ENCODE measurements around the gene ZNF268. TPM values are rescaled to one million over a fixed set of nuclear protein-coding genes. Genes with fewer than 3 reads are reported as not detected.

The ZNF268 gene
- total RNA-seq, 2 donors from 2014 or later: 26.4 to 39.5 TPM

- peaks cover 96% of the 10 kb centered on the region for H3K9me3 Mint-ChIP-seq
- 75 to 80% methylated on average over 1 of the region's 2 CpGs for WGBS, 2 experiments (ENCODE audit: insufficient coverage in 1 of 2, insufficient read length in 1 of 2)
- H3K36me3 Mint-ChIP-seq (ENCODE audit: low read depth): peaks cover 84% of the 10 kb centered on the region
- H3K9me3 ChIP-seq (ENCODE audit: control insufficient read depth, low read length): peaks cover 92% of the 10 kb centered on the region
- DNase-seq: no peak
- H3K27me3 ChIP-seq (ENCODE audit: control insufficient read depth, insufficient read depth, low read length, poor library complexity, severe bottlenecking): no peaks in the 10 kb centered on the region
- peaks cover 76% of the 10 kb centered on the region for H3K36me3 ChIP-seq (ENCODE audit: control insufficient read depth, insufficient read depth, low read length)
- TF ChIP-seq CTCF (conservative IDR thresholded peaks at IDR 0.05): no peak
- no peaks in the 10 kb centered on the region for H3K27me3 Mint-ChIP-seq (ENCODE audit: insufficient read depth)
- H3K4me3 Mint-ChIP-seq: no peak overlapping the region
- H3K9ac ChIP-seq (ENCODE audit: extremely low read depth, low read length, poor library complexity, severe bottlenecking): no peak overlapping the region
- no peaks in the 10 kb centered on the region for H3K4me1 ChIP-seq (ENCODE audit: control insufficient read depth, insufficient read depth, low read length)
- no peaks in the 10 kb centered on the region for H3K4me1 Mint-ChIP-seq
- H3K27ac ChIP-seq (ENCODE audit: low read depth, low read length): no peak overlapping the region
- H3K27ac Mint-ChIP-seq: no peak overlapping the region
- H3K4me3 ChIP-seq (ENCODE audit: low read length): peak overlapping the region; percentile 72
These were observed 25.1 kb upstream of the ZNF268 start for GRCh38 chr12:133156125-133156690.

- Mint-ChIP-seq H3K27ac (no peak overlapping the region), H3K4me3 (no peak overlapping the region), H3K9me3 (peaks cover 82% of the 10 kb centered on the region), H3K27me3 (ENCODE audit: insufficient read depth) (no peaks in the 10 kb centered on the region), H3K4me1 (no peaks in the 10 kb centered on the region), H3K36me3 (ENCODE audit: low read depth) (no peaks in the 10 kb centered on the region)
- DNase-seq: no peak
- no peak for TF ChIP-seq CTCF (conservative IDR thresholded peaks at IDR 0.05)
- Histone ChIP-seq H3K27me3 (ENCODE audit: control insufficient read depth, insufficient read depth, low read length, poor library complexity, severe bottlenecking) (no peaks in the 10 kb centered on the region), H3K4me1 (ENCODE audit: control insufficient read depth, insufficient read depth, low read length) (no peaks in the 10 kb centered on the region), H3K9ac (ENCODE audit: extremely low read depth, low read length, poor library complexity, severe bottlenecking) (no peak overlapping the region), H3K9me3 (ENCODE audit: control insufficient read depth, low read length) (peaks cover 72% of the 10 kb centered on the region), H3K4me3 (ENCODE audit: low read length) (peak overlapping the region; percentile 24), H3K27ac (ENCODE audit: low read depth, low read length) (no peak overlapping the region), H3K36me3 (ENCODE audit: control insufficient read depth, insufficient read depth, low read length) (no peaks in the 10 kb centered on the region)
- 80 to 91% methylated on average over 2 to 3 of the region's 3 CpGs for WGBS, 2 experiments (ENCODE audit: insufficient coverage in 1 of 2, insufficient read length in 1 of 2)
These were observed 15.5 kb upstream of the ZNF268 start for GRCh38 chr12:133165776-133166175.

DNA sequence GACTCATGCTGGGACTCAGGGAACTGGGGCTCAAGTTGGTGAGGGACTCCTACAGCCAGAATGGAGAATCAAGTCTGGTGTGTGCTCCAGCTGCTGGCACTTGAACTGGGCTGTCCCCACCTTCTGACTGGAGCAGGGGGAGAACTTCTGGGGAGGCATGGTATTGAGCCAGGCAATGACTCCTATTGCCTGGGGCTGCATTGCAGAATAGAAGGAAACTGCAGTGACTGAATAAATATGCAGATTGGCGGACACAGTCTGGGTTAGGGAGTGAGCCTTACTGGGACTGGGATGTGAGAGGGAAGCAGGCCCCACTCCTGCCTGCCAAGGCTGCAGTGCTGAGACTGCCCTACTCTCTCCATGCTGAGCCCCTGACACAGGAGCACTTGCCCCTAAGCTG lies 8.8 kb upstream of the ZNF268 start:
- Mint-ChIP-seq H3K4me1 (no peaks in the 10 kb centered on the region), H3K4me3 (no peak overlapping the region), H3K27me3 (ENCODE audit: insufficient read depth) (no peaks in the 10 kb centered on the region), H3K27ac (no peak overlapping the region), H3K36me3 (ENCODE audit: low read depth) (no peaks in the 10 kb centered on the region), H3K9me3 (peaks cover 87% of the 10 kb centered on the region)
- no peak for DNase-seq
- H3K4me3 ChIP-seq (ENCODE audit: low read length): no peak overlapping the region
- peaks cover 83% of the 10 kb centered on the region for H3K9me3 ChIP-seq (ENCODE audit: control insufficient read depth, low read length)
- H3K36me3 ChIP-seq (ENCODE audit: control insufficient read depth, insufficient read depth, low read length): no peaks in the 10 kb centered on the region
- TF ChIP-seq CTCF (conservative IDR thresholded peaks at IDR 0.05): no peak
- no peaks in the 10 kb centered on the region for H3K4me1 ChIP-seq (ENCODE audit: control insufficient read depth, insufficient read depth, low read length)
- 70 to 76% methylated on average over 1 of the region's 1 CpG for WGBS, 2 experiments (ENCODE audit: insufficient coverage in 1 of 2, insufficient read length in 1 of 2)
- H3K27me3 ChIP-seq (ENCODE audit: control insufficient read depth, insufficient read depth, low read length, poor library complexity, severe bottlenecking): no peaks in the 10 kb centered on the region
- H3K9ac ChIP-seq (ENCODE audit: extremely low read depth, low read length, poor library complexity, severe bottlenecking): no peak overlapping the region
- H3K27ac ChIP-seq (ENCODE audit: low read depth, low read length): no peak overlapping the region

All from endodermal cell (in vitro differentiated cells).